ENCODE data around the gene ACIN1.

The ACIN1 gene

DNA sequence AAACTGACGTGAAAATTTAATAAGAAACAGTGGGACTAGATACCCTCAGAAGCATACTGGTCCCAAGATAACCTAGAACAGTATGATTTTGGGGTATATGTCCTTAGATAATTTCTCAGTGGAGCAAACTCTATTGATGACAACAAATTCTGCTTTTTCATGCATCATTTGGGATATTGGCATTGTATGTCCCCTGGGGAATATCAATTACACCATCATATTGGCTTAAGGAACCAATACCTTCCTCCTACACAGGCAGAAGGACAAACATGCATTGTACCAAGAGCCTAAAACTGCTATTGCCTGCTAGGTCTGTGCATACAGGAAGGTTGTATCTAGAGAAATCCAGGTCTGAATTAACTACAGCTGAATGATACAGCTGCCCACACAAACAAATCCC, 20.0 kb downstream of the ACIN1 start:
- DNase-seq, result no peak

DNA sequence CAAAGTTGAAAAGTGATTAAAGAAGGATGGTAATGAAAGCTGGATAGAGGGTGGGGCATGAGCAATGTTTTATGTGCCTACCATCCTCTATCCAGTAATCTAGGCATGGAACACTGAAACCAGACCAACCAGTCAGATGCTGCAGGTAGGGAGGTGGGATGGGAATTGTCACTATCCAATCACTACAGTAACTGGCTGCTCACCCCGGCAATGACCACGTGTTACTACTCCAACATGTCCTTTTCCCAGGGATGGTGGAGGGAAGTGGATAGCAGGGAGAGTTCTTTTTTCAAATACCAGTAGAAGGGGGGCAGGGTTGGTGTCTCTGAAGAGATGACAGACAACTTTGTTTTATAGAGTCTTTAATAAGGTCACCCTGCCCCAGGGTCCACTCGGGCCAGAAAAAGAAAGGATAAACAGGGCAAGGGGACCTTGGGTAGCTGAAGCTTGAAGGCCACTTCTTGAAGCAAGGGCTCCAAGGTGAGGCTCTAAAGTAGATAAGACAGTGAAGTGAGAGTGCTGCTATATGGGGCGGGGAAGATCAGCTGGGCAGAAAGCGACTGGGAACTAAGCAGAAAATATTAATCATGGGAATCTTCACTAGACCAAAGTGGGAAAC, 22.9 kb downstream of the ACIN1 start:
- DNase-seq, result no peak

- DNase-seq, result peak; percentile 85
These were observed 23.6 kb downstream of the ACIN1 start for GRCh38 chr14:23071244-23071920.

DNA sequence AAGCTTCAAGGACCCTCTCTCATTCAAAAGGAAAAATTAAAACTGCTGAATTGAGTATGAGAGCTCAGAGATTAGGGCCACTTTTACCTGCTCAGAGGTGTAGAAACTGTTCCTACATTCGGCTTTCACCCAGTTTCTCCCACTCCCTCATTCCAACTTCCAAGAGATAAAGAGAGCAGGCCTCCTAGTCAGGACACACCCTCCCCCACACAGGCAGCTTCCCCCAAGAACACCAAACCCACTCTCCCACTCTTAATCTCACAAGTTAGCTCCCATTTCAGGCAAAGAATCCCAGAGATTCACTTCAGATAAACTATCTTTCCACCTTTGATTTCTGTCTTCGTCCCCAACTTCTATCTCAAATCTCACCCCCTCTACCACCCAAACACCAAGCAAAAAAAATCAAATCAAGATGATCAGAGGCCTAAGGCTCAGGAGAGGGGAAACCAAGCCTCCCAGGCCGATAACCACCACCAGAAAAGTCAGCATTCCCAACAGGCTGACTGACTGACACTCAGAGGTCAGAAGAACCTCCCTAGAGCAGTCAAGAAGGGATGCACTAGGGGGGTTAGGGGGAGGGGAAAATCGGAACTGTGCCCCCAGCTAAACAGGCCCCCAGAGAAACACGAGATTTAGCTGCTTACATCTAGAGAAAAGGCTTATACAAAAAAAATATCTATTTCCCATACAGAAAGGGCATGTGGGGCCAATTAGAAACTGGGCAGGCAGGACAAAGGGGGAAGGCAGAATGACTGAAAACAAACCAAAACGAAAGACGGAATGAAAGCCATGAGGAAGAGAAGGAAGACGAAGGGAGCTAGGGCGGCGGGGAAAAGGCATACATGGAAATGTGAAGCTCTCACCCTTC, 24.4 kb downstream of the ACIN1 start:
- no peak for DNase-seq

DNA sequence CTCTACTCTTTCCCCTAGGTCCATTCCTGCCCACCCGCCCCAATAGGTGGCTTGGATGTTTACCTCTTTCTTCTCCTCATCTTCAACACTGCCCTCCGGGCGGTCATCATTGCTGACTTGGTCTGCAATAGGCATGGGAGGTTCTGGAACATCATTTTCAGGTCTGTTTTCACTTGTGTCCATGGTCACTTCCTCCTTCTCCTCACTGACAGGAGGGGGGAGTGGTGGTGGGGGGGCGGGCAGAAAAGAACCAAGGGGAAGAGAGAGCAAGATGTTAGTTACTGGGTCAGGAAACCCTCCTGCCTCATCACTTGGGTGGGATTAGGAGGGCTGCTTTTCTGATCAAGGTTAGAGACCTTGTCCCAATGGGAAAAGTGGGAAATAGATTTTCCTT, 25.5 kb downstream of the ACIN1 start:
- no peak for DNase-seq

DNA sequence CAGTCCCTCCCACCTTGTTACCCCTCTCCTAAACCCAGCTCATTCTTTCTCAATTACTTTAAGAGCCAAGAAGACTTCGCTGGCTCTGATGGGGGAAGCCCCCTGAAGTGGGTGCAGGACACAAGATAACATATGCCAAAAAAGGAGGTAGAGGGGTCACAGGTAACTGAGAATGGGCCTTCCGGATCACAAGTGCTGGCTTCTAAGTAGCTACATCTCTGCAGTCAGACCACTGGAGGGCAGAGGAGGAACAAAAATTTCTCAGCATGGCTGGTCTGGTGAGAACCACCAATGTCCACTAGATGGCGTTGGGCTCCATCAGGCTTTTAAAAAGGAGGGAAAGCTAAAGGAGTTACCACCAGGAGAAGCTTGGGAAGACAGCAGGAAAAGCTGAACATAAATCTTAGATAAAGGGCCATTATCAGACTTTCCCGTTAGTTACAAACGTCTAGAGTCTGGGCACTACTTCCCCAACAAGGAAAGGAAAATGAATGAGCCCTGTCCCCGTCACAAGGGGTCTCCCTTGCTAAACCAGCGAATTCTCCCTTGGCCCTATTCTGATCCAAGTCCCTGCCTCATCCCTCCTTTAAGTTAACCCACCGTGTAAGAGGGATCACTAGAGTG, 26.0 kb downstream of the ACIN1 start:
- DNase-seq, result peak; percentile 79

GRCh38 chr14:23067847-23068788, 26.8 kb downstream of the ACIN1 start:
- no peak for DNase-seq

DNA sequence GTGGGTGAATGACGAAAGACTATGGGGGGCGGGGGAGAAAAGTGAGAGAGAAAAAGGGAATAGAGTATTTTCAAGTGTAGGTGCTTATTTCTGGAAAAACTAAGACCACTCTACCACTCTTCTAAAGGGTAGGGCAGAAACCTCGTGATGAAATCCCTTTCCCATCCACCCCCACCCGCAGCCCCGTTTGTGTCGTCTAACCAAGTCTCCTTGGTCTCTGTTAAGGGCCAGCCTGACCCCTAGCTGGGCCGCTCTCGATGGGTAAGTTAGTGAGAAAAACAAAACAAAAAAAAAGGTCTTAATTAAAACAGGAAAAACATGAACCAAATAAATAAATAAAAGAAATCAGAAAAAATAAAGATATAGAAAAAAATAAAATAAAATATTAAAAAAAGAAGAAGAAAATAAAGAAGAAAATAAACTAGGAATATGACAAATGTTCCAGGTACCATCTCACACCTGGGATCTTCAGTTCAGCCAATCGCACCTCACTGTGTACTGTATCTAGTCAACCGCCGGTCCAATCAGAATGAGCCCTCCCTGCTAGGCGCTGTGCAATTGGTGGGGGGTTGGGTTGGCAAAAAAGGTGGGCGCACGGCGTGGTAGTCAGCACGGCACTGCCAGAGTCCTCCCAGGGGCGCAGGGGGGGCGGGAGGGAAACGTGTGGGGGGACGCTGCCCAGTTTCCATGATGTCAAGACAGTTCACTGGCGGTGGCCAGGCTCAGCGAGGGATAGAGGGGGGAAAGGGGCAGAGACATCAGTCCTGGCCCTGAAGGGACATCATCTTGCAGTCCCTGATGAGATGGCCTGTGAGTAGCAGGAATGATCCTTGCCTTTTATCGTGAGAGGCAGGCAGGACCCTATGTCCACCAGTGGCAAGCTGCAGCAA, 27.8 kb downstream of the ACIN1 start:
- DNase-seq, result no peak

- DNase-seq, result no peak
These were observed 28.6 kb downstream of the ACIN1 start for GRCh38 chr14:23066368-23066767.

GRCh38 chr14:23063601-23064000, 31.3 kb downstream of the ACIN1 start:
- no peak for DNase-seq

DNA sequence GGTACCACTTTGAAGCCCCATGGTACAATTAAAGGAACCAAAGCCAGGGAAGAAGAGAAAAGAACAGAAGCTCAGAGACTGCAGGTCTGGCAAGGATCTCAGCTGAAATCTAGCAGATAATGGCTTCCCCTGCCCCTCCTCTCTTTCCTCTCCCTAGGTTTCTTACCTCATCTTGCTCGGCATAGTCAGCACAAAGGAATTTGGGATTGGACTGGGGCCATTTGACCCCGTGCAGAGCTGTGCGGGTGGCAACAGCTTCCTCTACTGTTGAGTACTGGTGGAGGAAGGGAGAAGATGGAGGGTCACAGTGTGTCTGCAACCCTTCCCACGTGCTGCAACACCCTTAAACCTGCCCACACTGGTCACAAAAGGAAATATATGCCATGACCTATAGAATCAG, 32.9 kb downstream of the ACIN1 start:
- DNase-seq, result no peak

DNA sequence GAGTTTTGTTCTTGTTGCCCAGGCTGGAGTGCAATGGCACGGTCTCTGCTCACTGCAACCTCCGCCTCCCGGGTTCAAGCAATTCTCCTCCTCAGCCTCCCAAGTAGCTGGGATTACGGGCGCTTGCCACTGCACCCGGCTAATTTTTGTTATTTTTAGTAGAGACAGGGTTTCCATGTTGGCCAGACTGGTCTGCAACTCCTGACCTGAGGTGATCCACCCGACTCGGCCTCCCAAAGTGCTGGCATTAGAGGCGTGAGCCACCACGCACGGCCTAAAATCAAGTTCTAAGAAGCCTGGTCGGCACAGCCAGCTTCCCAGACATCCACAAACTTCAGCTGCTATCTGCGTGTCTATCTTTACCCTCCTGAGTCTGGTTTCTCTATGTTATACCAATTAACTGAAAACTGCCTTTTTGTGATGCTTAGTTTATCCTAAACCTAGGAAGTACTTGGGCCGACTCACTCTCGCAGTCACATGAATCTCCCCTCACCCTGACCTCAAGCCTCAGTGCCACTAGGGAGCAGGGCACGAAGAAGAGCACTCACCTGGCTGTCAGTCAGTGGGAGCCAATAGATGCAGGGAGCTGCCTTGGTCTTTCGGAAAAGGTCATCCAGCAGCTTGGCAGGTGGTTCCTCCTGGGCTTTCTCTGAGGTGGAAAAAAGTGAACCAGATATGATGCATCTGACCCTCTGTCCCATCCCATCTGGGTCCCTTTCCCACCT, 34.2 kb downstream of the ACIN1 start:
- no peak for DNase-seq

GRCh38 chr14:23058654-23059504, 36.1 kb downstream of the ACIN1 start:
- DNase-seq, result no peak

- peak; percentile 92 for DNase-seq
These were observed 36.9 kb downstream of the ACIN1 start for GRCh38 chr14:23057757-23058653.

- peak; percentile 85 for DNase-seq
These were observed 37.8 kb downstream of the ACIN1 start, which contains the start of gene CDH24 for GRCh38 chr14:23056956-23057756. Gene CDH24, minus strand, starts transcription at chr14:23057520. Its CDS starts 1,787 bp downstream, at chr14:23055733.

DNA sequence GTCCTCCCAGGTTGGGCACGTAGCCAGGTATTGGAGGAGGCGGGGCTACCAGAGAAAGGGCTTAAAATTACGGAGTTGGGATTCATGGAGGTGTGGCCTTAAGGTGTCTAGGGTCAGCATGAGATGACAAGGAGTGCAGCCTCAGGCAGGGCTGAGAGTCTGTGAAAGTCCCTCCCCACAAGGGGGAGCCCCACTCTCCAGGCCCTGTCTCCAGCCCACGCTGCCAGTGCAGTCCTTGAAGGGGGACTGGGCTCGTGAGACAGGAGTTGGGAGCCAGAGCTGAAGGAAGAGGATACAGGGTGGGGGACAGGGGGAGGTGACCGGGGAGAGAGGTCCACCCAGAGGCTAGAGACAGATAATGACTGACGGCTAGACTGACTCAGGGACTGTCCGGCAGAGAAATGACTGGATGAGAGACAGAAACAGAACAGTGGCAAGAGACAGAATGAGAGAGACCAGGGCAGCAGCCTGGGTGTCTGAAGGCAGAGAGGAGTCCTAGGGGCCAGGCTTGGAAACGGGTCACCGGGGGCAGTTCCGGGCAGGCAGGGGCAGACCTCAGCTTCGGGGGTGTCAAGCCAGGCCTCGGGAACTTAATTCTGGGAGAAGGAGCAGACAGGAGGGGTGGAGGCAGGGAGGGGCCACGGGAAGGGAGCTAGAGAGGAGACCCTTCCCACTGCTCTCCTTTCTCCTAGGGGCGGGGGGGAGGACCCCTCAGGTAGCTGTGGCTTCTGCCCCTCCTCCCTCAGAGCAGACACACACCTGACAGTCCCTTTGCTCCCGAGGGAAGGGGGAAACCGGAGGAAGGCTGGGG, 38.6 kb downstream of the ACIN1 start:
- peak; percentile 78 for DNase-seq
